HepG2 (cell line): ENCODE results near the gene MOB4. TPM values are rescaled to one million over a fixed set of nuclear protein-coding genes. Genes with fewer than 3 reads are reported as not detected.

Source experiments
- AHR ChIP-seq: IDR thresholded peaks from 2 replicates; pipeline ENCODE4 v1.6.1; 2018; ENCODE audit warnings: missing genetic modification reagents, missing compliant biosample characterization
- ASH2L ChIP-seq: fragments of 300-600, 200-600 bp; sonication (generic); IDR thresholded peaks from 2 replicates; pipeline ENCODE4 v1.7.0; 2017; ENCODE audit warnings: low read depth, mild to moderate bottlenecking, moderate library complexity, mixed read lengths, low read length; ENCODE audit not compliant: insufficient read length
- CBFB ChIP-seq: sonication (generic); formaldehyde crosslinking; IDR thresholded peaks from 2 replicates; pipeline ENCODE4 v1.4.0; 2020; ENCODE audit warnings: missing genetic modification reagents
- DR1 ChIP-seq: sonication (generic); formaldehyde crosslinking; IDR thresholded peaks from 2 replicates; pipeline ENCODE4 v1.8.0; 2021; ENCODE audit warnings: mild to moderate bottlenecking, missing genetic modification reagents, inconsistent platforms
- ETV6 ChIP-seq: sonication (generic); formaldehyde crosslinking; conservative IDR thresholded peaks from 2 replicates; pipeline ENCODE4 v1.4.0; 2020; ENCODE audit warnings: missing genetic modification reagents
- FOXO1 ChIP-seq: sonication (generic); formaldehyde crosslinking; IDR thresholded peaks from 2 replicates; pipeline ENCODE4 v1.4.0; 2020; ENCODE audit warnings: missing genetic modification reagents
- GMEB2 ChIP-seq: IDR thresholded peaks from 2 replicates; pipeline ENCODE4 v1.6.1; 2016; ENCODE audit warnings: missing biosample characterization, missing genetic modification reagents, low read depth
- ISX ChIP-seq: sonication (generic); formaldehyde crosslinking; conservative IDR thresholded peaks from 2 replicates; pipeline ENCODE4 v1.5.0; 2020; ENCODE audit warnings: missing genetic modification reagents
- KAT2B ChIP-seq: fragments of 150-350 bp; IDR thresholded peaks from 2 replicates; pipeline ENCODE4 v1.6.1; 2014; ENCODE audit warnings: low read depth, low read length, borderline replicate concordance
- KMT2A ChIP-seq: sonication (generic); formaldehyde crosslinking; IDR thresholded peaks from 2 replicates; pipeline ENCODE4 v1.4.0; 2020; ENCODE audit warnings: missing genetic modification reagents
- MAFF ChIP-seq: IDR thresholded peaks from 2 replicates; pipeline ENCODE4 v1.6.1; 2011; ENCODE audit warnings: low read depth, low read length, improper control_type of control experiment
- NCOA1 ChIP-seq: sonication (generic); formaldehyde crosslinking; IDR thresholded peaks from 2 replicates; pipeline ENCODE4 v1.9.0; 2021; ENCODE audit warnings: missing genetic modification reagents
- NFATC3 ChIP-seq: sonication (generic); formaldehyde crosslinking; IDR thresholded peaks from 2 replicates; pipeline ENCODE4 v1.5.1; 2020; ENCODE audit warnings: mild to moderate bottlenecking, missing genetic modification reagents
- NFKBIZ ChIP-seq: IDR thresholded peaks from 2 replicates; pipeline ENCODE4 v1.6.1; 2018; ENCODE audit warnings: missing genetic modification reagents, missing compliant biosample characterization
- NONO ChIP-seq, 2 experiments: fragments of 450-650 bp in 1 of 2; sonication (generic) in 1 of 2; formaldehyde crosslinking in 1 of 2; IDR thresholded peaks in 1 of 2; conservative IDR thresholded peaks in 1 of 2; 2 replicates each; pipeline versions ENCODE4 v1.6.1 to v1.8.0; 2017 to 2022; ENCODE audit warnings: mild to moderate bottlenecking in 1 of 2, missing genetic modification reagents in 1 of 2, moderate library complexity in 1 of 2
- NR2F2 ChIP-seq: IDR thresholded peaks from 2 replicates; pipeline ENCODE4 v1.6.1; 2012; ENCODE audit warnings: low read depth, inconsistent platforms, borderline replicate concordance
- PAF1 ChIP-seq: IDR thresholded peaks from 2 replicates; pipeline ENCODE4 v1.6.1; 2016; ENCODE audit warnings: missing genetic modification reagents, missing compliant biosample characterization
- PHF8 ChIP-seq: sonication (generic); formaldehyde crosslinking; IDR thresholded peaks from 2 replicates; pipeline ENCODE4 v1.5.0; 2020; ENCODE audit warnings: missing genetic modification reagents
- PPARG ChIP-seq: conservative IDR thresholded peaks from 2 replicates; pipeline ENCODE4 v1.6.1; 2016; ENCODE audit warnings: missing biosample characterization, missing genetic modification reagents
- SOX5 ChIP-seq: IDR thresholded peaks from 2 replicates; pipeline ENCODE4 v1.6.1; 2016; ENCODE audit warnings: borderline replicate concordance
- ZBTB37 ChIP-seq: sonication (generic); formaldehyde crosslinking; IDR thresholded peaks from 2 replicates; pipeline ENCODE4 v1.4.0; 2020; ENCODE audit warnings: mild to moderate bottlenecking, missing genetic modification reagents
- ZFP36L2 ChIP-seq: sonication (generic); formaldehyde crosslinking; IDR thresholded peaks from 2 replicates; pipeline ENCODE4 v1.4.0; 2020; ENCODE audit warnings: missing genetic modification reagents
- ZNF256 ChIP-seq: sonication (generic); formaldehyde crosslinking; conservative IDR thresholded peaks from 2 replicates; pipeline ENCODE4 v1.4.0; 2020; ENCODE audit warnings: missing genetic modification reagents
- ZNF660 ChIP-seq: sonication (generic); formaldehyde crosslinking; IDR thresholded peaks from 2 replicates; pipeline ENCODE4 v1.5.1; 2020; ENCODE audit warnings: mild to moderate bottlenecking, low read depth, missing genetic modification reagents, borderline replicate concordance
- ZNF746 ChIP-seq: sonication (generic); formaldehyde crosslinking; IDR thresholded peaks from 2 replicates; pipeline ENCODE4 v1.8.0; 2022; ENCODE audit warnings: mild to moderate bottlenecking, missing genetic modification reagents
- ZNF749 ChIP-seq: sonication (generic); formaldehyde crosslinking; IDR thresholded peaks from 2 replicates; pipeline ENCODE4 v1.8.0; 2022; ENCODE audit warnings: mild to moderate bottlenecking, missing genetic modification reagents, moderate library complexity, borderline replicate concordance
- ZNF773 ChIP-seq: sonication (generic); formaldehyde crosslinking; IDR thresholded peaks from 2 replicates; pipeline ENCODE4 v1.4.0; 2020; ENCODE audit warnings: missing genetic modification reagents, borderline replicate concordance
- ZNF784 ChIP-seq: sonication (generic); formaldehyde crosslinking; IDR thresholded peaks from 2 replicates; pipeline ENCODE4 v1.5.1; 2020; ENCODE audit warnings: missing genetic modification reagents, mild to moderate bottlenecking, borderline replicate concordance
- ZNF883 ChIP-seq: sonication (generic); formaldehyde crosslinking; IDR thresholded peaks from 2 replicates; pipeline ENCODE4 v1.5.1; 2020; ENCODE audit warnings: mild to moderate bottlenecking, missing genetic modification reagents; ENCODE audit errors: not compliant biosample characterization
- polyA plus RNA-seq, 8 experiments: library from polyadenylated mRNA; depleted of rRNA in 3 of 8; stranded (reverse) in 7 of 8; unstranded in 1 of 8; fragments of >200 nt; fragmentation: Illumina TruSeq in 4 of 8; extraction: Trizol in 4 of 8; gene quantifications; 2 replicates each; pipeline versions ENCODE4 v1.2.1 to v1.2.3, GENCODE V29; 2011 to 2016; ENCODE audit warnings: low read depth in 4 of 8, missing spikeins in 1 of 8, mixed read lengths in 1 of 8; ENCODE audit not compliant: insufficient read depth in 1 of 8
- total RNA-seq, 5 experiments: library from RNA; depleted of rRNA; stranded (reverse); fragments of >200 nt; fragmentation: Illumina TruSeq; extraction: Trizol; gene quantifications; 2 replicates each; pipeline ENCODE4 v1.2.3, GENCODE V29; 2016; ENCODE audit warnings: low read depth in 1 of 5

The MOB4 gene
- total and polyA plus RNA-seq, 2 of the 13 experiments (the other 11 are each of a cell fraction or from before 2014, with no cell fraction given) = 35.7 to 38.6 TPM

GRCh38 chr2:197515739-197516392 lies at the start of gene MOB4 (continued):
- no peak for TF ChIP-seq KAT2B
- peak; percentile 100 for TF ChIP-seq KMT2A (CRISPR knock-in tag)
- TF ChIP-seq ASH2L = peak; percentile 99
- peak; percentile 51 for TF ChIP-seq ZFP36L2 (CRISPR knock-in tag)
- TF ChIP-seq AHR (CRISPR knock-in tag) = peak; percentile 97
- peak; percentile 87 for TF ChIP-seq PPARG (CRISPR knock-in tag)
- peak; percentile 97 for TF ChIP-seq NFKBIZ (CRISPR knock-in tag)
- TF ChIP-seq ZNF749 (CRISPR knock-in tag) = peak; percentile 99
- peak; percentile 100 for TF ChIP-seq PHF8 (CRISPR knock-in tag)
- peak; percentile 8; the same call in 1 of the 2 replicates for TF ChIP-seq MAFF
- TF ChIP-seq NFATC3 = peak; percentile 95
- TF ChIP-seq FOXO1 (CRISPR knock-in tag) = peak; percentile 92
- TF ChIP-seq NCOA1 (CRISPR knock-in tag) = peak; percentile 63; the same call in 1 of the 2 replicates
- TF ChIP-seq ZNF784 (CRISPR knock-in tag) = peak; percentile 94; the same call in 1 of the 2 replicates
- 0 out of 2 replicates have a peak, but pooled peaks have one; percentile 70 for TF ChIP-seq ZNF660 (CRISPR knock-in tag)
- peak; percentile 89; the same call in 1 of the 2 replicates for TF ChIP-seq ETV6 (CRISPR knock-in tag)
- TF ChIP-seq ZNF883 = peak; percentile 96
- no peak for TF ChIP-seq NONO (IDR thresholded peaks at IDR 0.05)
- TF ChIP-seq NONO (CRISPR knock-in tag; conservative IDR thresholded peaks at IDR 0.05) = peak; percentile 100
- peak; percentile 83; the same call in 1 of the 2 replicates for TF ChIP-seq ISX (CRISPR knock-in tag)
- no peak for TF ChIP-seq NR2F2
- TF ChIP-seq SOX5 (CRISPR knock-in tag) = peak; percentile 78
- TF ChIP-seq ZBTB37 (CRISPR knock-in tag) = no peak
- TF ChIP-seq ZNF256 (CRISPR knock-in tag) = no peak
- no peak for TF ChIP-seq PAF1 (CRISPR knock-in tag)
- TF ChIP-seq CBFB (CRISPR knock-in tag) = peak; percentile 98
- TF ChIP-seq ZNF773 (CRISPR knock-in tag) = 0 out of 2 replicates have a peak, but pooled peaks have one; percentile 76
- no peak; the same call in 1 of the 2 replicates for TF ChIP-seq ZNF746 (CRISPR knock-in tag)
- TF ChIP-seq GMEB2 = peak; percentile 100
- TF ChIP-seq DR1 = peak; percentile 99
